H1 (cell line): ENCODE results near the gene FKBP1A. TPM values are rescaled to one million over a fixed set of nuclear protein-coding genes. Genes with fewer than 3 reads are reported as not detected.

Source experiments
- CTCF ChIA-PET: fragments of 300-600 bp; sonication (Branson Sonifier 250); formaldehyde crosslinking; loops from one replicate; lab custom pipeline; 2021; ENCODE audit not compliant: partially characterized antibody; lab: Charles Lee
- POLR2A ChIA-PET: fragments of 300-600 bp; sonication (Branson Sonifier 250); formaldehyde crosslinking; loops from one replicate; lab custom pipeline; 2021; ENCODE audit warnings: inconsistent platforms; ENCODE audit not compliant: partially characterized antibody; lab: Charles Lee
- DNase-seq, 2 experiments: peaks; one replicate each; pipeline versions ENCODE4 v3.0.0 to v3.0.0-alpha.2; 2010 to 2022; ENCODE audit warnings: low spot score in 2 of 2, low read depth in 1 of 2, mixed read lengths in 1 of 2
- FAIRE-seq: peaks from 2 replicates; lab custom pipeline; 2011; peaks lifted over from hg19 to GRCh38; lab: Jason Lieb, UNC
- H2AFZ ChIP-seq: 2 replicates; pipeline ENCODE4 v1.8.1; 2012; ENCODE audit warnings: low read length, inconsistent platforms
- H2AK5ac ChIP-seq: 2 replicates; pipeline ENCODE4 v1.6.1; 2013; ENCODE audit warnings: low read depth, low read length
- H2BK120ac ChIP-seq: replicated peaks from 2 replicates; pipeline ENCODE3; 2013; ENCODE audit warnings: low read depth, low read length, inconsistent platforms
- H2BK12ac ChIP-seq: 2 replicates; pipeline ENCODE4 v1.6.1; 2013; ENCODE audit warnings: low read depth, low read length
- H2BK15ac ChIP-seq: 2 replicates; pipeline ENCODE4 v1.6.1; 2013; ENCODE audit warnings: low read length
- H2BK20ac ChIP-seq: 2 replicates; pipeline ENCODE4 v1.6.1; 2013; ENCODE audit warnings: low read length
- H2BK5ac ChIP-seq: 2 replicates; pipeline ENCODE4 v1.6.1; 2013; ENCODE audit warnings: low read depth, low read length
- H3K14ac ChIP-seq: 2 replicates; pipeline ENCODE4 v1.6.1; 2013; ENCODE audit warnings: inconsistent platforms; ENCODE audit not compliant: insufficient read length
- H3K18ac ChIP-seq: 2 replicates; pipeline ENCODE4 v1.6.1; 2013; ENCODE audit warnings: low read length; ENCODE audit errors: extremely low read depth
- H3K23ac ChIP-seq: 2 replicates; pipeline ENCODE4 v1.6.1; 2013; ENCODE audit warnings: inconsistent platforms; ENCODE audit not compliant: insufficient read length
- H3K23me2 ChIP-seq: 2 replicates; pipeline ENCODE4 v1.6.1; 2013; ENCODE audit warnings: low read depth, low read length
- H3K27ac ChIP-seq: 2 replicates; pipeline ENCODE4 v1.6.1; 2011; ENCODE audit warnings: low read depth, low read length, inconsistent platforms
- H3K27me3 ChIP-seq, 4 experiments: replicated peaks in 1 of 4; 1 replicate in 1 of 4; 2 replicates in 3 of 4; pipeline versions ENCODE4 v1.6.1 to v1.8.1; 2011 to 2013; ENCODE audit warnings: low read length in 3 of 4, mild to moderate bottlenecking in 3 of 4, inconsistent platforms in 2 of 4, mixed read lengths in 2 of 4, moderate library complexity in 1 of 4; ENCODE audit not compliant: control insufficient read depth in 3 of 4, insufficient read depth in 3 of 4; ENCODE audit errors: extremely low read depth in 1 of 4
- H3K36me3 ChIP-seq, 4 experiments: 2 replicates each; pipeline versions ENCODE4 v1.6.1 to v1.8.1; 2011 to 2013; ENCODE audit warnings: mild to moderate bottlenecking in 4 of 4, low read length in 3 of 4, moderate library complexity in 2 of 4, control low read depth in 1 of 4, inconsistent platforms in 1 of 4; ENCODE audit not compliant: insufficient read depth in 4 of 4, control insufficient read depth in 2 of 4
- H3K4ac ChIP-seq: replicated peaks from 2 replicates; pipeline ENCODE3; 2013; ENCODE audit warnings: low read length, low read depth, mixed read lengths, inconsistent platforms; ENCODE audit not compliant: insufficient read length
- H3K4me1 ChIP-seq, 4 experiments: replicated peaks in 1 of 4; 1 replicate in 1 of 4; 2 replicates in 3 of 4; pipeline versions ENCODE4 v1.6.1 to v1.8.1; 2011 to 2013; ENCODE audit warnings: low read length in 3 of 4, inconsistent platforms in 2 of 4, mixed read lengths in 1 of 4; ENCODE audit not compliant: insufficient read depth in 4 of 4, control insufficient read depth in 3 of 4
- H3K4me2 ChIP-seq, 2 experiments: 2 replicates each; pipeline versions ENCODE4 v1.6.1 to v1.8.1; 2011 to 2013; ENCODE audit warnings: low read depth in 2 of 2, low read length in 2 of 2, control low read depth in 1 of 2, inconsistent platforms in 1 of 2, mild to moderate bottlenecking in 1 of 2; ENCODE audit not compliant: insufficient read depth in 1 of 2
- H3K4me3 ChIP-seq, 4 experiments: fragments of 200-600, 300-600 bp in 1 of 4; sonication (generic), shearing (Covaris generic), sonication (Bioruptor Twin) in 1 of 4; 2 replicates each; pipeline versions ENCODE4 v1.5.1 to v1.8.1; 2011 to 2016; ENCODE audit warnings: low read length in 4 of 4, low read depth in 3 of 4, control low read depth in 2 of 4, inconsistent platforms in 2 of 4, mild to moderate bottlenecking in 2 of 4, mixed read lengths in 1 of 4, moderate library complexity in 1 of 4; ENCODE audit not compliant: insufficient read depth in 2 of 4; ENCODE audit errors: extremely low read depth in 1 of 4
- H3K56ac ChIP-seq: replicated peaks from 2 replicates; pipeline ENCODE3; 2013; ENCODE audit warnings: low read depth, mild to moderate bottlenecking, mixed read lengths, low read length, inconsistent platforms; ENCODE audit not compliant: insufficient read length
- H3K79me1 ChIP-seq: 2 replicates; pipeline ENCODE4 v1.6.1; 2013; ENCODE audit warnings: low read depth, low read length, control low read depth
- H3K79me2 ChIP-seq, 2 experiments: 2 replicates each; pipeline versions ENCODE4 v1.6.1 to v1.8.1; 2012 to 2013; ENCODE audit warnings: low read length in 2 of 2, mild to moderate bottlenecking in 2 of 2, inconsistent platforms in 1 of 2; ENCODE audit not compliant: insufficient read depth in 2 of 2, control insufficient read depth in 1 of 2
- H3K9ac ChIP-seq, 4 experiments: replicated peaks in 1 of 4; 1 replicate in 1 of 4; 2 replicates in 3 of 4; pipeline versions ENCODE4 v1.6.1 to v1.8.1; 2011 to 2013; ENCODE audit warnings: low read depth in 3 of 4, low read length in 3 of 4, control low read depth in 2 of 4, mild to moderate bottlenecking in 2 of 4, moderate library complexity in 2 of 4, inconsistent platforms in 1 of 4; ENCODE audit errors: extremely low read depth in 1 of 4
- H3K9me3 ChIP-seq, 2 experiments: 2 replicates each; pipeline versions ENCODE4 v1.6.1 to v1.8.1; 2012 to 2013; ENCODE audit warnings: mild to moderate bottlenecking in 2 of 2, moderate library complexity in 2 of 2, control low read depth in 1 of 2, inconsistent platforms in 1 of 2, low read depth in 1 of 2, low read length in 1 of 2, mixed read lengths in 1 of 2; ENCODE audit not compliant: insufficient read depth in 2 of 2
- H4K20me1 ChIP-seq, 2 experiments: replicated peaks in 1 of 2; 2 replicates each; pipeline versions ENCODE3 to v1.8.1; 2011 to 2013; ENCODE audit warnings: inconsistent platforms in 2 of 2, low read length in 2 of 2, mild to moderate bottlenecking in 1 of 2; ENCODE audit not compliant: insufficient read depth in 2 of 2, control insufficient read depth in 1 of 2
- H4K5ac ChIP-seq: 2 replicates; pipeline ENCODE4 v1.6.1; 2013; ENCODE audit warnings: low read length, low read depth, mixed read lengths, inconsistent platforms; ENCODE audit not compliant: insufficient read length
- H4K8ac ChIP-seq: 2 replicates; pipeline ENCODE4 v1.8.0; 2013; ENCODE audit warnings: mild to moderate bottlenecking, moderate library complexity, low read length, inconsistent platforms; ENCODE audit not compliant: insufficient read depth; ENCODE audit errors: extremely low read depth
- H4K91ac ChIP-seq: replicated peaks from 2 replicates; pipeline ENCODE3; 2013; ENCODE audit warnings: low read length, mixed read lengths, inconsistent platforms; ENCODE audit not compliant: insufficient read length
- CBX8 ChIP-seq: fragments of 300-800, 300-1000 bp; sonication (generic); IDR thresholded peaks from 2 replicates; pipeline ENCODE4 v1.7.1; 2016; ENCODE audit warnings: low read depth, low read length, borderline replicate concordance
- EZH2 ChIP-seq: fragments of 200-600 bp; sonication (generic); IDR thresholded peaks from 2 replicates; pipeline ENCODE4 v1.7.1; 2012; ENCODE audit warnings: low read depth, mild to moderate bottlenecking, moderate library complexity, low read length, inconsistent platforms; ENCODE audit not compliant: severe bottlenecking
- GABPA ChIP-seq: IDR thresholded peaks from 2 replicates; pipeline ENCODE4 v1.6.1; 2011; ENCODE audit warnings: mild to moderate bottlenecking, low read length, moderate library complexity, borderline replicate concordance; ENCODE audit not compliant: insufficient read depth
- KDM4A ChIP-seq: IDR thresholded peaks from one replicate; pipeline ENCODE4 v1.7.1; 2012; ENCODE audit warnings: low read depth, mild to moderate bottlenecking, moderate library complexity, low read length, inconsistent platforms; ENCODE audit not compliant: severe bottlenecking
- RNF2 ChIP-seq: fragments of 200-900, 300-1000 bp; sonication (generic); IDR thresholded peaks from 2 replicates; pipeline ENCODE4 v1.7.1; 2016; ENCODE audit warnings: borderline replicate concordance, low read depth, mild to moderate bottlenecking, antibody characterized with exemption, low read length; ENCODE audit not compliant: poor library complexity, severe bottlenecking; ENCODE audit errors: missing control alignments
- RXRA ChIP-seq: IDR thresholded peaks from 2 replicates; pipeline ENCODE4 v1.6.1; 2011; ENCODE audit warnings: low read depth, mild to moderate bottlenecking, low read length, moderate library complexity; ENCODE audit not compliant: insufficient read depth
- SP2 ChIP-seq: IDR thresholded peaks from 2 replicates; pipeline ENCODE4 v1.6.1; 2012; ENCODE audit warnings: mild to moderate bottlenecking, low read length, inconsistent platforms
- SRF ChIP-seq: IDR thresholded peaks from 2 replicates; pipeline ENCODE4 v1.6.1; 2011; ENCODE audit warnings: mild to moderate bottlenecking, low read depth, low read length, moderate library complexity
- TAF1 ChIP-seq: IDR thresholded peaks from 2 replicates; pipeline ENCODE4 v1.6.1; 2011; ENCODE audit warnings: mild to moderate bottlenecking, low read depth, low read length
- whole genome bisulfite sequencing, 2 experiments: shearing (Covaris generic) in 1 of 2; methylation state at CpG; one replicate each; pipeline versions ENCODE4 v1.1.6 to v1.1.7; 2013 to 2015; ENCODE audit warnings: low lambda C conversion rate in 2 of 2, mixed read lengths in 2 of 2, inconsistent platforms in 1 of 2, low coverage in 1 of 2, missing lambda C conversion rate in 1 of 2; ENCODE audit not compliant: insufficient replicate concordance in 2 of 2, insufficient coverage in 1 of 2, insufficient read length in 1 of 2; ENCODE audit errors: extremely low coverage in 1 of 2, missing lambda C conversion rate in 1 of 2; 5-methylcytosine and 5-hydroxymethylcytosine counted together
- polyA plus RNA-seq, 7 experiments: library from polyadenylated mRNA; depleted of rRNA in 3 of 7; stranded (reverse) in 5 of 7; unstranded in 2 of 7; fragments of >200 nt in 5 of 7; fragments of 200-250 nt in 2 of 7; gene quantifications; 1 replicate in 5 of 7; 2 replicates in 1 of 7; 4 replicates in 1 of 7; pipeline versions ENCODE4 v1.2.1 to v1.2.3, GENCODE V29; 2011 to 2013; ENCODE audit warnings: missing spikeins in 2 of 7, mixed read lengths in 2 of 7
- total RNA-seq: library from RNA; stranded (reverse); fragmentation: NEBNext Ultra II Directional; extraction: Animal tissue kit (Norgen Biotek cat#: 25700); gene quantifications from 2 replicates; pipeline ENCODE4 v1.2.1, GENCODE V29; 2021
- TF ChIP-seq, protein P1 (sequence below), 3 experiments: IDR thresholded peaks; 1 replicate in 2 of 3; 2 replicates in 1 of 3; pipeline versions ENCODE4 v1.5.1 to v1.6.1; 2011; ENCODE audit warnings: low read length in 3 of 3, mild to moderate bottlenecking in 3 of 3, inconsistent platforms in 2 of 3, low read depth in 1 of 3, moderate library complexity in 1 of 3; ENCODE audit not compliant: insufficient read depth in 1 of 3; ENCODE audit errors: control extremely low read depth in 1 of 3

The FKBP1A gene
- total and polyA plus RNA-seq, 2 of the 8 experiments (the other 6 are each of a cell fraction or from before 2014, with no cell fraction given), result 250 to 685 TPM

DNA sequence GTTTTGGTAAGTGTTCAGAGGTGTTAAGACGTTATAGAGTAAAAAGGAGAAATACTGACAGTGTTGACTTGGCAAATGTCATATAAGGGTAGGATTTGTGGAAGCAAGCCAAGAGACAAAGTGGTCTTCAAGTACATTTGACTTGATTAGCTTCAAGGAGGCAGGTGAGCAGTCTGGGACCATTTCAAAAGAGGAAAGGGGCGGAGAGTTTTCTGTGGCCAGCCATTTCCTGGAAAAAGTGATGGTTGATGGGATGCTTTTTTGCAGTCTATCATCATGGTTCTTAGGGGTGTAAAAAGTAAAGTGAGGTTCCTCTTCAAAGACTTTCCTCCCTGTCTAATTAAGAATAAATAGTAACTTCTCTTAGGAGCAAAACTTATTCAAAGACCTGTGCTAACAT is 28.7 kb downstream of the FKBP1A start:
- no peak overlapping the region for H2BK15ac ChIP-seq
- H4K5ac ChIP-seq, result no peak overlapping the region
- H3K18ac ChIP-seq, result no peak overlapping the region
- WGBS, 2 experiments, result 90% methylated on average over 2 of the region's 2 CpGs; no CpG with 5 or more reads in 1 of the 2 experiments
- H3K4me2 ChIP-seq, result no peak overlapping the region
- no peak overlapping the region for H3K23ac ChIP-seq
- no peak overlapping the region for H4K8ac ChIP-seq
- H2AFZ ChIP-seq, result no peak overlapping the region
- no peak overlapping the region for H3K14ac ChIP-seq
- no peak overlapping the region for H3K56ac ChIP-seq
- ChIA-PET CTCF (interaction anchor here (1.6 to 1.7 kb wide), 2 partner anchors 18 to 51 kb away, joined by 4 to 5 read pairs; no protein-coding TSS in a partner anchor), POLR2A (interaction anchor here (1.3 to 2.5 kb wide), 3 partner anchors 9 to 27 kb away, joined by 3 to 7 read pairs (median 6); no protein-coding TSS in a partner anchor)
- no peak overlapping the region for H2BK20ac ChIP-seq
- H3K4me1 ChIP-seq, result no peaks in the 10 kb centered on the region
- peaks cover 0 to 17% (median 3%) of the 10 kb centered on the region in 4 experiments; a peak in 4 of 8 replicates for H3K36me3 ChIP-seq
- no peak overlapping the region for H2AK5ac ChIP-seq
- no peak overlapping the region; a peak in 1 of 7 replicates for H3K9ac ChIP-seq
- H3K79me1 ChIP-seq, result no peaks in the 10 kb centered on the region
- no peak overlapping the region for H3K4ac ChIP-seq
- no peaks in the 10 kb centered on the region for H3K9me3 ChIP-seq
- H3K79me2 ChIP-seq, result no peaks in the 10 kb centered on the region
- no peak overlapping the region for H2BK5ac ChIP-seq
- H3K27me3 ChIP-seq, result no peaks in the 10 kb centered on the region
- FAIRE-seq (no peak), DNase-seq (no peak)
- no peak overlapping the region for H3K4me3 ChIP-seq
- no peaks in the 10 kb centered on the region for H3K23me2 ChIP-seq
- H2BK120ac ChIP-seq, result no peak overlapping the region
- H4K20me1 ChIP-seq, result peaks cover 3 to 4% of the 10 kb centered on the region in 2 experiments
- H3K27ac ChIP-seq, result no peak overlapping the region
- H2BK12ac ChIP-seq, result no peak overlapping the region
- no peak overlapping the region for H4K91ac ChIP-seq
- no peak for TF ChIP-seq RXRA
- no peak for TF ChIP-seq KDM4A
- no peak for TF ChIP-seq RNF2
- TF ChIP-seq EZH2, result no peak
- no peak for TF ChIP-seq TAF1
- TF ChIP-seq, protein P1, sequence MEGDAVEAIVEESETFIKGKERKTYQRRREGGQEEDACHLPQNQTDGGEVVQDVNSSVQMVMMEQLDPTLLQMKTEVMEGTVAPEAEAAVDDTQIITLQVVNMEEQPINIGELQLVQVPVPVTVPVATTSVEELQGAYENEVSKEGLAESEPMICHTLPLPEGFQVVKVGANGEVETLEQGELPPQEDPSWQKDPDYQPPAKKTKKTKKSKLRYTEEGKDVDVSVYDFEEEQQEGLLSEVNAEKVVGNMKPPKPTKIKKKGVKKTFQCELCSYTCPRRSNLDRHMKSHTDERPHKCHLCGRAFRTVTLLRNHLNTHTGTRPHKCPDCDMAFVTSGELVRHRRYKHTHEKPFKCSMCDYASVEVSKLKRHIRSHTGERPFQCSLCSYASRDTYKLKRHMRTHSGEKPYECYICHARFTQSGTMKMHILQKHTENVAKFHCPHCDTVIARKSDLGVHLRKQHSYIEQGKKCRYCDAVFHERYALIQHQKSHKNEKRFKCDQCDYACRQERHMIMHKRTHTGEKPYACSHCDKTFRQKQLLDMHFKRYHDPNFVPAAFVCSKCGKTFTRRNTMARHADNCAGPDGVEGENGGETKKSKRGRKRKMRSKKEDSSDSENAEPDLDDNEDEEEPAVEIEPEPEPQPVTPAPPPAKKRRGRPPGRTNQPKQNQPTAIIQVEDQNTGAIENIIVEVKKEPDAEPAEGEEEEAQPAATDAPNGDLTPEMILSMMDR (IDR thresholded peaks at IDR 0.05; ENCODE audit: control extremely low read depth in 1 of 3, insufficient read depth in 1 of 3, low read depth in 1 of 3, low read length in 3 of 3), result no peak
- TF ChIP-seq SP2, result no peak
- TF ChIP-seq CBX8, result no peak
- no peak for TF ChIP-seq GABPA
- TF ChIP-seq SRF, result no peak
